B cell (primary cell): ENCODE measurements around the gene C1orf226.

Source experiments
- EZH2 ChIP-seq: IDR thresholded peaks from 2 replicates; pipeline ENCODE4 v1.6.1; 2012; ENCODE audit warnings: borderline replicate concordance, low read depth, mild to moderate bottlenecking, moderate library complexity, low read length; ENCODE audit not compliant: insufficient read depth, poor library complexity, severe bottlenecking
- TF ChIP-seq, protein P1 (sequence below): fragments of 200-600 bp; IDR thresholded peaks from one replicate; pipeline ENCODE4 v1.8.0; 2022; ENCODE audit warnings: antibody characterized with exemption, mild to moderate bottlenecking

- TF ChIP-seq, protein P1, sequence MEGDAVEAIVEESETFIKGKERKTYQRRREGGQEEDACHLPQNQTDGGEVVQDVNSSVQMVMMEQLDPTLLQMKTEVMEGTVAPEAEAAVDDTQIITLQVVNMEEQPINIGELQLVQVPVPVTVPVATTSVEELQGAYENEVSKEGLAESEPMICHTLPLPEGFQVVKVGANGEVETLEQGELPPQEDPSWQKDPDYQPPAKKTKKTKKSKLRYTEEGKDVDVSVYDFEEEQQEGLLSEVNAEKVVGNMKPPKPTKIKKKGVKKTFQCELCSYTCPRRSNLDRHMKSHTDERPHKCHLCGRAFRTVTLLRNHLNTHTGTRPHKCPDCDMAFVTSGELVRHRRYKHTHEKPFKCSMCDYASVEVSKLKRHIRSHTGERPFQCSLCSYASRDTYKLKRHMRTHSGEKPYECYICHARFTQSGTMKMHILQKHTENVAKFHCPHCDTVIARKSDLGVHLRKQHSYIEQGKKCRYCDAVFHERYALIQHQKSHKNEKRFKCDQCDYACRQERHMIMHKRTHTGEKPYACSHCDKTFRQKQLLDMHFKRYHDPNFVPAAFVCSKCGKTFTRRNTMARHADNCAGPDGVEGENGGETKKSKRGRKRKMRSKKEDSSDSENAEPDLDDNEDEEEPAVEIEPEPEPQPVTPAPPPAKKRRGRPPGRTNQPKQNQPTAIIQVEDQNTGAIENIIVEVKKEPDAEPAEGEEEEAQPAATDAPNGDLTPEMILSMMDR, result no peak
- TF ChIP-seq EZH2, result no peak
These were observed 3.7 kb downstream of the C1orf226 start for GRCh38 chr1:162385280-162385623.
